PC-9 (cell line): ENCODE measurements around the gene RGPD3. TPM values are rescaled to one million over a fixed set of nuclear protein-coding genes. Genes with fewer than 3 reads are reported as not detected.

Experiments used
- BruUV-seq: library from RNA; stranded (reverse); fragments of 400-500 nt; replicated peaks from 2 replicates; lab custom pipeline; 2021; lab: Mats Ljungman, UMichigan
- CTCF ChIA-PET: fragments of 300-600 bp; sonication (Branson Sonifier 250); formaldehyde crosslinking; loops from one replicate; lab custom pipeline; 2022; ENCODE audit warnings: antibody characterized with exemption; lab: Charles Lee
- POLR2A ChIA-PET: fragments of 300-600 bp; sonication (Branson Sonifier 250); formaldehyde crosslinking; loops from one replicate; lab custom pipeline; 2022; ENCODE audit warnings: antibody characterized with exemption; ENCODE audit not compliant: unreplicated experiment; lab: Charles Lee
- DNase-seq, 2 experiments: peaks; one replicate each; pipeline versions ENCODE4 v3.0.0 to v3.0.0-alpha.2; 2015 to 2022; ENCODE audit warnings: mixed read lengths in 1 of 2
- H2AFZ ChIP-seq: fragments of 200-600 bp; sonication (generic); 2 replicates; pipeline ENCODE4 v1.8.1; 2017; ENCODE audit warnings: antibody characterized with exemption
- H3F3A ChIP-seq: fragments of 200-600 bp; sonication (generic); 2 replicates; pipeline ENCODE4 v1.8.1; 2017; ENCODE audit warnings: antibody characterized with exemption, mild to moderate bottlenecking, low read depth; ENCODE audit not compliant: insufficient read depth
- H3K27ac ChIP-seq: fragments of 200-600 bp; sonication (generic); 2 replicates; pipeline ENCODE4 v1.6.1; 2016; ENCODE audit warnings: mixed run types
- H3K27me3 ChIP-seq: fragments of 200-600 bp; sonication (generic); 2 replicates; pipeline ENCODE4 v1.6.1; 2016; ENCODE audit warnings: low read depth, mixed run types; ENCODE audit not compliant: insufficient read depth
- H3K36me3 ChIP-seq: fragments of 200-600 bp; sonication (generic); 2 replicates; pipeline ENCODE4 v1.6.1; 2016; ENCODE audit warnings: low read depth, mixed run types
- H3K4me1 ChIP-seq: fragments of 200-600 bp; sonication (generic); replicated peaks from 2 replicates; pipeline ENCODE4 v1.6.1; 2016; ENCODE audit warnings: mixed run types; ENCODE audit not compliant: insufficient read depth
- H3K4me2 ChIP-seq: fragments of 200-600 bp; sonication (generic); 2 replicates; pipeline ENCODE4 v1.6.1; 2017; ENCODE audit warnings: mixed run types
- H3K4me3 ChIP-seq: fragments of 200-600 bp; sonication (generic); 2 replicates; pipeline ENCODE4 v1.6.1; 2016; ENCODE audit warnings: mixed run types
- H3K79me2 ChIP-seq: fragments of 200-600 bp; sonication (generic); 2 replicates; pipeline ENCODE4 v1.6.1; 2017; ENCODE audit warnings: low read depth, mixed run types
- H3K9me2 ChIP-seq: fragments of 200-600 bp; sonication (generic); 2 replicates; pipeline ENCODE4 v1.8.1; 2017; ENCODE audit warnings: mild to moderate bottlenecking; ENCODE audit not compliant: insufficient read depth
- H3K9me3 ChIP-seq: fragments of 200-600 bp; sonication (generic); 2 replicates; pipeline ENCODE4 v1.8.1; 2016; ENCODE audit warnings: low read depth; ENCODE audit not compliant: insufficient read depth
- H4K20me1 ChIP-seq: fragments of 200-600 bp; sonication (generic); 2 replicates; pipeline ENCODE4 v1.8.1; 2017; ENCODE audit not compliant: insufficient read depth
- EZH2 ChIP-seq: fragments of 200-600 bp; sonication (generic); IDR thresholded peaks from 2 replicates; pipeline ENCODE4 v1.8.0; 2017; ENCODE audit warnings: antibody characterized with exemption, low read depth
- intact Hi-C: fragments of 100-400 bp; cut with micrococcal nuclease; formaldehyde crosslinking; loops from one replicate; pipeline ENCODE4 v1.10.0; 2022; ENCODE audit not compliant: unreplicated experiment
- total RNA-seq: library from RNA; stranded (reverse); gene quantifications from 2 replicates; pipeline ENCODE4 v1.2.3, GENCODE V29; 2021
- TF ChIP-seq, protein P1 (sequence below): fragments of 200-600 bp; sonication (generic); conservative IDR thresholded peaks from 2 replicates; pipeline ENCODE4 v1.6.1; 2017; ENCODE audit warnings: mixed run types, antibody characterized with exemption, mild to moderate bottlenecking, moderate library complexity

Gene RGPD3
- total RNA-seq, 1 experiment from 2014 or later: 0.09 TPM

DNA sequence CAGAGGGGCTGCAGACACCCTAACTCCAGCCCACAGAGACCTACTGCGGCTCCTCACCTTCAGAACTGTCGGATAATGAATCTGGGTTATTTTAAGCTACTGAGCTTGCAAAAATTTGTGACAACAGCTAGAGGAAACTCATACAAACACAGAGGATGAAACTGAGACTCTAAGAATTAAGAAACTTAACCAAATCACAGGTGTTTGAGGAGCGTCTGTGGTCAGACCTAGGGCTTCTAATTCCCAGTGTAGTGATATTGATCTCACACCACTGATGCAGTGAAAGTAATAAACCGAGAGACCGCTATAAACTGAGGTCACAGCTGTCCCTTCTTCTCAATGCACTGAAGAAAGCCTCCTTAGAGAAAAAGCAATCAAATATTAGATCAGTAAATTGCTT is 110.1 kb downstream of the RGPD3 start:
- POLR2A ChIA-PET: no interaction called here
- H3K4me2 ChIP-seq: no peak overlapping the region
- CTCF ChIA-PET: no interaction called here
- H3K36me3 ChIP-seq: no peaks in the 10 kb centered on the region
- no peaks in the 10 kb centered on the region for H3K9me2 ChIP-seq
- no peaks in the 10 kb centered on the region for H3K9me3 ChIP-seq
- no peak overlapping the region for H2AFZ ChIP-seq
- no TSS peak for BruUV-seq
- no peaks in the 10 kb centered on the region for H4K20me1 ChIP-seq
- intact Hi-C loops: no loop called here
- no peaks in the 10 kb centered on the region for H3K79me2 ChIP-seq
- no peak for DNase-seq
- no peaks in the 10 kb centered on the region for H3K4me1 ChIP-seq
- H3F3A ChIP-seq: no peaks in the 10 kb centered on the region
- no peak overlapping the region for H3K27ac ChIP-seq
- no peak overlapping the region for H3K4me3 ChIP-seq
- TF ChIP-seq, protein P1, sequence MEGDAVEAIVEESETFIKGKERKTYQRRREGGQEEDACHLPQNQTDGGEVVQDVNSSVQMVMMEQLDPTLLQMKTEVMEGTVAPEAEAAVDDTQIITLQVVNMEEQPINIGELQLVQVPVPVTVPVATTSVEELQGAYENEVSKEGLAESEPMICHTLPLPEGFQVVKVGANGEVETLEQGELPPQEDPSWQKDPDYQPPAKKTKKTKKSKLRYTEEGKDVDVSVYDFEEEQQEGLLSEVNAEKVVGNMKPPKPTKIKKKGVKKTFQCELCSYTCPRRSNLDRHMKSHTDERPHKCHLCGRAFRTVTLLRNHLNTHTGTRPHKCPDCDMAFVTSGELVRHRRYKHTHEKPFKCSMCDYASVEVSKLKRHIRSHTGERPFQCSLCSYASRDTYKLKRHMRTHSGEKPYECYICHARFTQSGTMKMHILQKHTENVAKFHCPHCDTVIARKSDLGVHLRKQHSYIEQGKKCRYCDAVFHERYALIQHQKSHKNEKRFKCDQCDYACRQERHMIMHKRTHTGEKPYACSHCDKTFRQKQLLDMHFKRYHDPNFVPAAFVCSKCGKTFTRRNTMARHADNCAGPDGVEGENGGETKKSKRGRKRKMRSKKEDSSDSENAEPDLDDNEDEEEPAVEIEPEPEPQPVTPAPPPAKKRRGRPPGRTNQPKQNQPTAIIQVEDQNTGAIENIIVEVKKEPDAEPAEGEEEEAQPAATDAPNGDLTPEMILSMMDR: no peak
- TF ChIP-seq EZH2: no peak
- peaks cover 25% of the 10 kb centered on the region for H3K27me3 ChIP-seq

GRCh38 chr2:106356291-106356690 is 111.9 kb downstream of the RGPD3 start:
- ChIA-PET CTCF (no interaction called here), POLR2A (no interaction called here)
- DNase-seq: no peak
- H3K79me2 ChIP-seq: no peaks in the 10 kb centered on the region
- 0 out of 2 replicates have a peak, but pooled peaks cover 4% of the 10 kb centered on the region for H4K20me1 ChIP-seq
- no peak overlapping the region for H3K27ac ChIP-seq
- no TSS peak for BruUV-seq
- intact Hi-C loops: no loop called here
- H3F3A ChIP-seq: no peaks in the 10 kb centered on the region
- H3K4me3 ChIP-seq: no peak overlapping the region
- H3K9me2 ChIP-seq: no peaks in the 10 kb centered on the region
- H3K9me3 ChIP-seq: no peaks in the 10 kb centered on the region
- peaks cover 28% of the 10 kb centered on the region for H3K27me3 ChIP-seq
- no peaks in the 10 kb centered on the region for H3K36me3 ChIP-seq
- no peak overlapping the region for H2AFZ ChIP-seq
- TF ChIP-seq, protein P1: no peak
- TF ChIP-seq EZH2: no peak
- H3K4me2 ChIP-seq: no peak overlapping the region
- H3K4me1 ChIP-seq: no peaks in the 10 kb centered on the region

DNA sequence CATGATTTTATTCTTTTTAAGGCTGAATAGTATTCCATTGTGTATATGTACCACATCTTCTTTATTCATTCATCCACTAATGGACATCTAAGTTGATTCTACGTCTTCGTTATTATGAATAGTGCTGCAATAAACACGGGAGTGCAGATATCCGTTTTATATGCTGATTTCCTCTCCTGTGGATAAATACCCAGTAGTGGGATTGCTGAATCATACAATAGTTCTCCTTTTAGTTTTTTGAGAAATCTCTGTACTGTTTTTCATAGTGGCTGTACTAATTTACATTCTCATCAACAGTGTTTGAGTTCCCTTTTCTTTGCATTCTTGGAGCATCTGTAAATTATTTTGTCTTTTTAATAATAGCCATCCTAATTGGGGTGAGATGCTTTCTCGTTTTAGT is 114.5 kb downstream of the RGPD3 start:
- Histone ChIP-seq H4K20me1 (0 out of 2 replicates have a peak, but pooled peaks cover 4% of the 10 kb centered on the region), H3K9me2 (no peaks in the 10 kb centered on the region), H3K4me1 (no peaks in the 10 kb centered on the region), H3K79me2 (no peaks in the 10 kb centered on the region), H3F3A (no peaks in the 10 kb centered on the region), H3K4me3 (no peak overlapping the region), H3K27ac (no peak overlapping the region), H2AFZ (no peak overlapping the region), H3K4me2 (no peak overlapping the region), H3K36me3 (no peaks in the 10 kb centered on the region), H3K27me3 (peaks cover 19% of the 10 kb centered on the region; the same call in 1 of the 2 replicates), H3K9me3 (no peaks in the 10 kb centered on the region)
- BruUV-seq: no TSS peak
- intact Hi-C loops: no loop called here
- CTCF ChIA-PET: no interaction called here
- DNase-seq: no peak
- no peak for TF ChIP-seq EZH2
- TF ChIP-seq, protein P1: no peak
- POLR2A ChIA-PET: no interaction called here
